SKM-1 treated with dmso at 0.1 percent for 144 hours (cell line): ENCODE measurements around the gene ISY1.
"Not testable (repeated sequence)": the region's sequence is repeated elsewhere in the genome, so short reads cannot be mapped to it uniquely, and the experiment has no call there.

Experiments
- DNase-seq: peaks from one replicate; lab custom pipeline; 2025; ENCODE audit not compliant: unreplicated experiment; lab: John Stamatoyannopoulos, UW

Gene ISY1

DNA sequence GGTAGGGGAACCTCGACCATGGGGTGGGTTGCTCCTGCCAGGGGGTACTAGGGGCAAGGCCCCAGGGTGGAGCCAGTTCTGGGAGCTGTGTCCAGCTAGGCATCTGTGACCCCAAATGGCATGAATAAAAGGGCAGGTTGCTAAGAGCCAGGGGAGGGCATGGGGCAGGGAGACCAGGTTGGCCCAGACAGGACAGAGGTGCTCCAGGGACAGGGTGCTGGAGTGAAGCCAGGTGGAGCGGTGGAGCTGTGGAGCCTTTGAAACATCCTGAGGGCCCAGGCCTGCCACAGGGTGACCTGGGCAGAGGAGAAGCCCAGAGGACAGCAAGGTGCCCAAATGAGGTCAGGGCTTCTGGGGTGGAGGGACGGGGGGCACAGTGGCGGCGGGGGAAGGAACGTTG lies 72.6 kb downstream of the ISY1 start:
- DNase-seq, result not testable (repeated sequence)

DNA sequence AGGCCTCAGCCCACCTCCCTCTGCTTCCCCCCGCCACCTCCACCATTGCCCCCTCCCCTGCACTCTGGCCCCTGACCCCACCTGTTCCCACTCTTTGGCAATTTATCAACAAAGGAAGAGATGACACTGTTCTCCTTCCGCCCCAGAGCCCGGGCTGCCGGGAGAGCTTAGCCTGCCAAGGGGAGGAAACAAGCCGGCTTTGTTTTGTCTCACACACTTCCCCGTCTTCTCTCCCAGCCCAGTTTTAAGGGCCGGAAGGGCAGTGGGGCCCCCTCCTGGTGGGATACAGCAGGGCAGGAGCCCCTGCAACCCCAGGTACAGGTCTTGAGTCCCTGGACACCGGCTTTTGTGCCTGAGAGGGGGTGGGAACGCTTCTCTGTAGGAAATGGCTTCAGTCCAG lies 73.0 kb downstream of the ISY1 start:
- peak; percentile 24 for DNase-seq

DNA sequence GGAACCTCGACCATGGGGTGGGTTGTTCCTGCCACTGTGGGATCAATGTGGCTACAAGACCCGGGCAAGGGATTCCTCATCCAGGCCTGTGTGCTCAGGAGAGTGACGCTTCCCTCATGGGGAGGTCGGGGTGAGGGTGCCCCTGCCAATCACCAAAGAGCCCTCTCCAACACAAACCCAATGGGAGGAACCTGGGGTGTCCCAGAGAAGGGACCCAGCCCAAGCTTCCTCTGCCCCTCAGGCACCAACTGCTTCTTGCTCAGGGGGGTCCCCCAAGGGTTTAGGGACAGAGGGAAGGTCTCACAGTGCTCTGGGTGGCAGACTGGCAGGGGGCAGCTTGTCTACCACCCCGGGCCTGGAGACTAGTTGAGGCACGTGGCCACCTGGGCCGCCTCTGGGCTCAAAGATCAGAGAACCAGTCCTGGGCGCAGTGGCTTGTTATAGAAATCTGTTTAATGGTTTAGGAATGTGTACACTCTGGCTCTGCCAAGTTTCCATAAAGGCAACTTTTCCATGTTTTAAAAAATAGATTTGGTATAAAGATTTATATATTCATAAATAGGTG lies 73.6 kb downstream of the ISY1 start:
- no peak for DNase-seq

DNA sequence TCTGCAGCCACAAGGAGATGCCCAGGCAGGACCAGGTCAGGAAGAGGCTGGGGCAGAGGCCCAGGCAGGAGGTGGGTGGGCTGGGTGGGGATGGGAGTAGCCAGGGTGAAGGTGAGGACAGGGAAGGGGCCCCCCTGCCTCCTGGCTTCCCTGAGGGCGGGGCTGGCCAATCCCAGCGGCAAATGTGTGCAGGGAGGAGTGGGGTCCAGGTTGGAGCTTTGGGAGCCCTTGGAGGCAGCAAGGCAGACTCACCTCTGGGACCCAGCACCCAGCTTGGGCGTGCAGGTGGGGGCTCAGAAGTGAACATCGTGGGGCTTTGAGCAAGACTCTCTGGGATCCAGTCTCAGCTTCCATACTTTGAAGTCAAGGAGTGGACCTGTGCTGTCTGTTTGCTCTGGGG lies 75.0 kb downstream of the ISY1 start:
- no peak for DNase-seq

DNA sequence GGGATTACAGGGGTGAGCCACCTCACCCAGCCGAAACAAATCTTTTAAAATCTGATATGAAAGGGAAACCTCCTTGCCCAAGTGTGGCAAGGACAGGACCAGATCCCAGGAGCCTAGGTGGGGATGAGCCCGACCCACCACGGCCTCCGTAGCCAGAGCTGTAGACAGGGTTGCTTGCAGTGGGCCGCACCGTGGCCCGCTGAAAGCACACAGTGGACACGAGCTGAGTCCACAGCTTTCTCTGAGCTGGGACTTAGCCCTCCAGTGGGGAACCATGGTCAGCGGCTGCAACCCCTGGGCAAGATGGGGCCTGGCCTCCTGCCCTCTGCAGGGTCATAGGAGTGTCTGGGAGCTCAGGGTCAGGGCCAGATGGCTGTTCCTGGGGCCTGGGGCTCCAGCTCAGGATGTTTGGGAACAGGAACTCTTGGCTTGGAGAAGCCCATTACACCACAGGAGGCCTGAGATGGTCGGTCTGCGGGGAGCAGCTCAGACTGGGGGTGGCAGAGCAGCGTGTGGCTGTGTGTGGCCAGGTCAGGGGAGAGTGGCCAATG lies 75.6 kb downstream of the ISY1 start:
- no peak for DNase-seq

DNA sequence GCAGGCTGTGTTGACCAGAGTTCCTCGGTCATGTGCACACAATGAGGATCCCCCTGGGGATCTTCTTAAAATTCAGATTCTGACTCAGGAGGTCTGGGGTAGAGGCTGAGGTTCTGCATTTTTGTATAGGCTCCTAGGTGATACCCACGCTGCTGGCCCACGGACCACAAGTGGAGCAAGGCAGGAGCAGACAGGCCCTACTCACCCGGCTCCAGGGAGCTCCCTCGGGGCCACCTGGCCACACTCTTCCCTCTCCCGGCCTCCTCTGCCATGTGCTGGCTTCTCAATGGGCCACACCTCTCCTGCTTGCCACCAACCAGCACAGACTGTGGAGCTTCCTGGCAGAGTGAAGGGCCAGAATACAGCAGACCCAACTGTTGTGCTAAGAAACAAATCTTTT lies 76.4 kb downstream of the ISY1 start:
- DNase-seq, result no peak

DNA sequence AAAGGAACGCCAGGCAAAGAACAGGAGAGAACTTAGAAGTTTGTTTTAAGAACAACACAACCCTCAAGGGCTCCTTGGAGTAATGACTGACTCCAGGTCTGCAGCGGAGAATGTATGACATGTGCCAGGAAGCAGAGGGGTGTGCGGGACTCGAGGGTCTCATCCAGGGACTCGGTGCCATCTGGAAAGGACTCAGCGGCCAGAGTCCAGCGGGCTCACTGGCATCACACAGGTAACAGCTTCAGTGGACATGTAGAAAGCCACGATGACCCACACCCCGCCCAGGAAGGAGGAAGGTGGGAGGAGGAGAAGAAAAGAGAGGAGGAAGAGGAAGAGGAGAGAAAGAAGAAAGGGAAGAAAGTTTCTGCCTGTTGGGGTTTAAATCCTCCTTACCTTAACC lies 78.8 kb downstream of the ISY1 start:
- no peak for DNase-seq

DNA sequence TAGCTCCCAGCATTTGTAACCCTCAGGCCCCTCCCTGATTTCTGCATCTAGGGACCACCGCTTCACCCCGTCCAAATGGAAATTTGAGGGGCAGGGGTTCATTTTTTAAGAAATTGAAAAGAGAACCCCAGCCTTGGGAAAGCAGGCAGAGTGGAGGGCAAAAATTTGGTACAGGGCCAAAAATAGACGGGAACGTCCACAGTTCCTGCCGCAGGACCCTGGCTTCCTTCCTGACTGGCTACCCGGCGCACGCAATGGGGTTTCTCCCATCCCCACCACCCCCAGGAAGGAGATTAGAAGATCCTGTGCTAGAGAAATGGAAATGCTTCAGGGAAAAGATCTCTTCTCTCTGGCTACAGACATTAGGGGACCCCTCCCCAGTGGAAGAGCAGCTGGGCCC lies 79.4 kb downstream of the ISY1 start:
- no peak for DNase-seq

DNA sequence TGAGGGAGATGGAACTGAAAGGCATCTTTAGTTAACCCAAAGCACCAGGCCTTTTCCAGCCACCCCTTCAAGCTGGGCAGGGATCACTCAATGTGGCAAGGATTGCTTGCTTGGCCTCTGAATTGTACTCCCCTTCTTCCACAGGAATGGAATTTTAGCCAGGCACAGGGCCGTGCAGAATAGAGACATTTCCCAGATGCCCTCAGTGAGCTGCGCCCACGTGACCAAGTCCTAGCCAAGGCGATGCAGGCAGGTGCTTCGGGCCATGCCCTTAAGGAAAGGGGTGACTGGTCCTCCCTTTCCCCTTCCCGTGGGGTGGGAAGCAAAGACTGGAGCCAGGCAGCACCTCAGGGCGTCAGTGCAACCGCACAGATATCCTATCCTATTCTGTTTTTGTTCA lies 82.4 kb downstream of the ISY1 start:
- DNase-seq, result no peak
